GM20431 (cell line): ENCODE data around the gene GAST.
"Not testable (repeated sequence)": the region's sequence is repeated elsewhere in the genome, so short reads cannot be mapped to it uniquely, and the experiment has no call there.

Experiments used
- in situ Hi-C: fragments of 300-500 bp; cut with MseI, MboI; formaldehyde crosslinking; loops from one replicate; pipeline ENCODE4 v1.15.0; 2020; ENCODE audit warnings: low sequenced_read_pairs; ENCODE audit not compliant: unreplicated experiment

The GAST gene

GRCh38 chr17:41711669-41712400 is at the start of gene GAST:
GAST (plus strand) TSS chr17:41712331; CDS start chr17:41715437, 3,106 bp downstream.
- in situ Hi-C loops, result no loop called here

- in situ Hi-C loops, result no loop called here
Measured at GRCh38 chr17:41663451-41664171, 48.5 kb upstream of the GAST start.

- in situ Hi-C loops, result no loop called here
Measured at GRCh38 chr17:41664172-41664457, 48.0 kb upstream of the GAST start.

- in situ Hi-C loops, result no loop called here
Measured at GRCh38 chr17:41664587-41665565, 47.3 kb upstream of the GAST start.

- in situ Hi-C loops, result no loop called here
Measured at GRCh38 chr17:41665566-41666236, 46.4 kb upstream of the GAST start.

GRCh38 chr17:41666237-41666641 is 45.9 kb upstream of the GAST start:
- in situ Hi-C loops, result no loop called here

- in situ Hi-C loops, result no loop called here
Measured at GRCh38 chr17:41666708-41667279, 45.3 kb upstream of the GAST start.

GRCh38 chr17:41667280-41668041 is 44.7 kb upstream of the GAST start:
- in situ Hi-C loops, result no loop called here

- in situ Hi-C loops, result no loop called here
Measured at GRCh38 chr17:41672153-41672552, 40.0 kb upstream of the GAST start.

GRCh38 chr17:41675157-41676057 is 36.7 kb upstream of the GAST start:
- in situ Hi-C loops, result not testable (repeated sequence)

- in situ Hi-C loops, result no loop called here
Measured at GRCh38 chr17:41676058-41676419, 36.1 kb upstream of the GAST start.

GRCh38 chr17:41678411-41678906 is 33.7 kb upstream of the GAST start:
- in situ Hi-C loops, result no loop called here

- in situ Hi-C loops, result no loop called here
Measured at GRCh38 chr17:41678907-41679739, 33.0 kb upstream of the GAST start.

GRCh38 chr17:41679740-41680425 is 32.2 kb upstream of the GAST start:
- in situ Hi-C loops, result no loop called here

- in situ Hi-C loops, result no loop called here
Measured at GRCh38 chr17:41680426-41681040, 31.6 kb upstream of the GAST start.

GRCh38 chr17:41681776-41682175 is 30.4 kb upstream of the GAST start:
- in situ Hi-C loops, result no loop called here
